ENCODE results near the gene LRBA. TPM values are rescaled to one million over a fixed set of nuclear protein-coding genes. Genes with fewer than 3 reads are reported as not detected.

The LRBA gene
- total and polyA plus RNA-seq, 4 donors = 11.8 to 149 (median 34.2) TPM

GRCh38 chr4:150889306-150889705, 125.8 kb downstream of the LRBA start:
- DNase-seq (no peak), ATAC-seq (ENCODE audit: insufficient read depth, low FRiP score) (no peak)

GRCh38 chr4:150888625-150889024, 126.5 kb downstream of the LRBA start:
- ATAC-seq (ENCODE audit: insufficient read depth, low FRiP score) (no peak), DNase-seq (no peak)
- Histone ChIP-seq H3K27ac (ENCODE audit: low read depth in 1 of 2, low read length in 1 of 2) (no peak overlapping the region), H3K27me3 (ENCODE audit: control insufficient read depth in 3 of 3, insufficient read depth in 3 of 3, low read length in 2 of 3) (no peaks in the 10 kb centered on the region), H3K9ac (ENCODE audit: insufficient read depth in 1 of 2, low read length in 2 of 2) (no peak overlapping the region), H3K9me3 (ENCODE audit: control insufficient read depth in 4 of 4, insufficient read depth in 3 of 4, low read length in 3 of 4) (no peaks in the 10 kb centered on the region), H3K4me3 (no peak overlapping the region), H3K36me3 (ENCODE audit: control insufficient read depth in 4 of 4, insufficient read depth in 4 of 4, low read length in 4 of 4) (peaks cover 0 to 4% (median 0%) of the 10 kb centered on the region in 4 donors), H3K4me1 (ENCODE audit: control insufficient read depth in 5 of 5, insufficient read depth in 5 of 5, low read length in 5 of 5) (no peaks in the 10 kb centered on the region)
- no peak for TF ChIP-seq CTCF (IDR thresholded peaks at IDR 0.05; ENCODE audit: control extremely low read depth, extremely low read depth)

More at GRCh38 chr4:150889306-150889705, 125.8 kb downstream of the LRBA start:
- Histone ChIP-seq H3K27me3 (ENCODE audit: control insufficient read depth in 3 of 3, insufficient read depth in 3 of 3, low read length in 2 of 3) (no peaks in the 10 kb centered on the region), H3K36me3 (ENCODE audit: control insufficient read depth in 4 of 4, insufficient read depth in 4 of 4, low read length in 4 of 4) (peaks cover 0 to 4% (median 0%) of the 10 kb centered on the region in 4 donors), H3K9ac (ENCODE audit: insufficient read depth in 1 of 2, low read length in 2 of 2) (no peak overlapping the region), H3K4me1 (ENCODE audit: control insufficient read depth in 5 of 5, insufficient read depth in 5 of 5, low read length in 5 of 5) (no peaks in the 10 kb centered on the region), H3K27ac (ENCODE audit: low read depth in 1 of 2, low read length in 1 of 2) (no peak overlapping the region), H3K4me3 (no peak overlapping the region), H3K9me3 (ENCODE audit: control insufficient read depth in 4 of 4, insufficient read depth in 3 of 4, low read length in 3 of 4) (no peaks in the 10 kb centered on the region)
- TF ChIP-seq CTCF (IDR thresholded peaks at IDR 0.05; ENCODE audit: control extremely low read depth, extremely low read depth) = no peak
- WGBS, 2 donors = 93 to 97% methylated on average over 4 of the region's 4 CpGs

GRCh38 chr4:150888217-150888616, 126.9 kb downstream of the LRBA start:
- DNase-seq = no peak
- Histone ChIP-seq H3K36me3 (ENCODE audit: control insufficient read depth in 4 of 4, insufficient read depth in 4 of 4, low read length in 4 of 4) (peaks cover 0 to 4% (median 0%) of the 10 kb centered on the region in 4 donors), H3K27ac (ENCODE audit: low read depth in 1 of 2, low read length in 1 of 2) (no peak overlapping the region), H3K9ac (ENCODE audit: insufficient read depth in 1 of 2, low read length in 2 of 2) (no peak overlapping the region), H3K4me3 (no peak overlapping the region), H3K27me3 (ENCODE audit: control insufficient read depth in 3 of 3, insufficient read depth in 3 of 3, low read length in 2 of 3) (no peaks in the 10 kb centered on the region), H3K9me3 (ENCODE audit: control insufficient read depth in 4 of 4, insufficient read depth in 3 of 4, low read length in 3 of 4) (no peaks in the 10 kb centered on the region), H3K4me1 (ENCODE audit: control insufficient read depth in 5 of 5, insufficient read depth in 5 of 5, low read length in 5 of 5) (no peaks in the 10 kb centered on the region)
- no peak for TF ChIP-seq CTCF (IDR thresholded peaks at IDR 0.05; ENCODE audit: control extremely low read depth, extremely low read depth)
- no peak for ATAC-seq (ENCODE audit: insufficient read depth, low FRiP score)
- WGBS, 2 donors = 0 to 51% methylated on average over 1 of the region's 1 CpG

GRCh38 chr4:150886597-150886996, 128.5 kb downstream of the LRBA start:
- DNase-seq (no peak), ATAC-seq (ENCODE audit: insufficient read depth, low FRiP score) (no peak)
- WGBS, 2 donors = 95 to 100% methylated on average over 1 of the region's 1 CpG
- H3K36me3 ChIP-seq (ENCODE audit: control insufficient read depth in 4 of 4, insufficient read depth in 4 of 4, low read length in 4 of 4) = peaks cover 0 to 2% (median 0%) of the 10 kb centered on the region in 4 donors
- TF ChIP-seq CTCF (IDR thresholded peaks at IDR 0.05; ENCODE audit: control extremely low read depth, extremely low read depth) = no peak
- no peak overlapping the region for H3K4me3 ChIP-seq
- H3K27me3 ChIP-seq (ENCODE audit: control insufficient read depth in 3 of 3, insufficient read depth in 3 of 3, low read length in 2 of 3) = no peaks in the 10 kb centered on the region
- H3K27ac ChIP-seq (ENCODE audit: low read depth in 1 of 2, low read length in 1 of 2) = no peak overlapping the region
- H3K9me3 ChIP-seq (ENCODE audit: control insufficient read depth in 4 of 4, insufficient read depth in 3 of 4, low read length in 3 of 4) = no peaks in the 10 kb centered on the region
- no peaks in the 10 kb centered on the region for H3K4me1 ChIP-seq (ENCODE audit: control insufficient read depth in 5 of 5, insufficient read depth in 5 of 5, low read length in 5 of 5)
- H3K9ac ChIP-seq (ENCODE audit: insufficient read depth in 1 of 2, low read length in 2 of 2) = no peak overlapping the region
